ENCODE data around the gene FBLL1. TPM values are rescaled to one million over a fixed set of nuclear protein-coding genes. Genes with fewer than 3 reads are reported as not detected.

FBLL1 gene
- total and polyA plus RNA-seq, 10 of the 15 experiments (the other 5 are each of a cell fraction or from before 2014, with no cell fraction given): 0.04 to 0.23 (median 0.15) TPM; not detected in 7

DNA sequence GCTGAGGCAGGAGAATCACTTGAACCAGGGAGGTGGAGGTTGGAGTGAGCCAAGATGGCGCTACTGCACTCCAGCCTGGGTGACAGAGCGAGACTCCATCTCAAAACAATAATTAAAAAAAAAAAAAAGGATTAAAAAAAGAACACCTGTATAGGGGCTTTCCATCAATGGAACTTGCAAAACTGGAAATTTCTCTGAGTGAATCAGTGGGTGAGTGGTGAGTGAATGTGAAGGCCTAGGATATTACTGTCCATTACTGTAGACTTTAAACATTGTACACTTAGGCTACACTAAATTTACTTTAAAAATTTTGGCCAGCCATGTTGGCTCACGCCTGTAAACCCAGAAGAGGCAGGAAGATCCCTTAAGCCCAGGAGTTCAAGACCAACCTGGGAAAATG is 48.5 kb upstream of the FBLL1 start:
- Histone ChIP-seq H3K4me3 (no peak overlapping the region), H3K36me3 (ENCODE audit: control insufficient read depth in 2 of 2, insufficient read depth in 2 of 2, low read length in 1 of 2) (no peaks in the 10 kb centered on the region), H4K20me1 (ENCODE audit: control insufficient read depth, insufficient read depth) (no peaks in the 10 kb centered on the region), H3K9me3 (replicated peaks; ENCODE audit: control insufficient read depth, insufficient read depth, low read length) (no peaks in the 10 kb centered on the region), H3K4me2 (ENCODE audit: control insufficient read depth, insufficient read depth) (no peak overlapping the region), H2AFZ (ENCODE audit: control insufficient read depth, low read depth, low read length) (no peak overlapping the region), H3K79me2 (ENCODE audit: control insufficient read depth, insufficient read depth, low read length) (no peaks in the 10 kb centered on the region), H3K4me1 (ENCODE audit: control insufficient read depth, insufficient read depth, low read length) (peaks cover 9% of the 10 kb centered on the region; the same call in 1 of the 2 replicates), H3K27ac (ENCODE audit: control insufficient read depth, insufficient read depth) (peak overlapping the region; percentile 15; the same call in 1 of the 2 replicates), H3K9ac (ENCODE audit: control insufficient read depth, insufficient read depth, low read length) (no peak overlapping the region), H3K27me3 (replicated peaks in 1 of 2; ENCODE audit: control insufficient read depth in 2 of 2, insufficient read depth in 2 of 2, low read length in 1 of 2) (no peaks in the 10 kb centered on the region)
- FAIRE-seq: no peak
- ChIA-PET CTCF (no interaction called here), SMC1A (ENCODE audit: uncharacterized antibody, unreplicated experiment) (interaction anchor here (0.6 kb wide), 1 partner anchor 41 kb away, joined by 3 read pairs; no protein-coding TSS in a partner anchor), RAD21 (ENCODE audit: unreplicated experiment) (no interaction called here), POLR2A (no interaction called here)
- ATAC-seq: no peak
- intact Hi-C loops (cut with micrococcal nuclease; ENCODE audit: unreplicated experiment): no loop called here
- in situ Hi-C loops (cut with MboI): no loop called here
- 79% methylated on average over 3 of the region's 3 CpGs for WGBS (ENCODE audit: insufficient coverage, insufficient replicate concordance, low lambda C conversion rate, missing lambda C conversion rate)
- no peak for DNase-seq (ENCODE audit: low read depth, low spot score)
- TF ChIP-seq ASH2L (IDR thresholded peaks at IDR 0.05; ENCODE audit: borderline replicate concordance, low read depth): no peak
- TF ChIP-seq EED (IDR thresholded peaks at IDR 0.05; ENCODE audit: low read depth): no peak
- TF ChIP-seq BRCA1 (IDR thresholded peaks at IDR 0.05; ENCODE audit: low read depth, low read length): no peak
- TF ChIP-seq, protein P1, sequence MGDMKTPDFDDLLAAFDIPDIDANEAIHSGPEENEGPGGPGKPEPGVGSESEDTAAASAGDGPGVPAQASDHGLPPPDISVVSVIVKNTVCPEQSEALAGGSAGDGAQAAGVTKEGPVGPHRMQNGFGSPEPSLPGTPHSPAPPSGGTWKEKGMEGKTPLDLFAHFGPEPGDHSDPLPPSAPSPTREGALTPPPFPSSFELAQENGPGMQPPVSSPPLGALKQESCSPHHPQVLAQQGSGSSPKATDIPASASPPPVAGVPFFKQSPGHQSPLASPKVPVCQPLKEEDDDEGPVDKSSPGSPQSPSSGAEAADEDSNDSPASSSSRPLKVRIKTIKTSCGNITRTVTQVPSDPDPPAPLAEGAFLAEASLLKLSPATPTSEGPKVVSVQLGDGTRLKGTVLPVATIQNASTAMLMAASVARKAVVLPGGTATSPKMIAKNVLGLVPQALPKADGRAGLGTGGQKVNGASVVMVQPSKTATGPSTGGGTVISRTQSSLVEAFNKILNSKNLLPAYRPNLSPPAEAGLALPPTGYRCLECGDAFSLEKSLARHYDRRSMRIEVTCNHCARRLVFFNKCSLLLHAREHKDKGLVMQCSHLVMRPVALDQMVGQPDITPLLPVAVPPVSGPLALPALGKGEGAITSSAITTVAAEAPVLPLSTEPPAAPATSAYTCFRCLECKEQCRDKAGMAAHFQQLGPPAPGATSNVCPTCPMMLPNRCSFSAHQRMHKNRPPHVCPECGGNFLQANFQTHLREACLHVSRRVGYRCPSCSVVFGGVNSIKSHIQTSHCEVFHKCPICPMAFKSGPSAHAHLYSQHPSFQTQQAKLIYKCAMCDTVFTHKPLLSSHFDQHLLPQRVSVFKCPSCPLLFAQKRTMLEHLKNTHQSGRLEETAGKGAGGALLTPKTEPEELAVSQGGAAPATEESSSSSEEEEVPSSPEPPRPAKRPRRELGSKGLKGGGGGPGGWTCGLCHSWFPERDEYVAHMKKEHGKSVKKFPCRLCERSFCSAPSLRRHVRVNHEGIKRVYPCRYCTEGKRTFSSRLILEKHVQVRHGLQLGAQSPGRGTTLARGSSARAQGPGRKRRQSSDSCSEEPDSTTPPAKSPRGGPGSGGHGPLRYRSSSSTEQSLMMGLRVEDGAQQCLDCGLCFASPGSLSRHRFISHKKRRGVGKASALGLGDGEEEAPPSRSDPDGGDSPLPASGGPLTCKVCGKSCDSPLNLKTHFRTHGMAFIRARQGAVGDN (IDR thresholded peaks at IDR 0.05): no peak
- BruUV-seq (replicated peaks): no TSS peak
